Measurements from ENCODE around the gene KLHL36.

DNA sequence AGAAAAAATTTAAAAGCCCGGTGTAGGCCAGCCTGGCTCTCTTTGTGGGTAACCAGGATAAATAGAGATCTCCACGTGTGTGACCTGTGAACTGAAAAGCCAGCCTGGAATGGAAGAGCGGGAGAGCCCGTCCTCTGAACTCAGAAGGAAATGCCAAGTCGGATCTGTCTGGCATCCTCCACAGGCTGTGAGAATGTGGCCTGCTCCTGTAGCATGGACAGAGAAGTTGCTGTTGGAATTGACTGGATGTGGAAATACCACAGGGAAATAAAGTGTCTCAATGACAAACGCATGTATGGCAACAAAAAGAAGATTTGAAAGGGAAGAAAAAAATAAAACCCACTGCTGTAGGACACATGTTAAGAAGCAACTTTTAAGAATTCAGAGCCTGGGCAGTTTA, 6.7 kb downstream of the KLHL36 start:
- TF ChIP-seq, protein P1, sequence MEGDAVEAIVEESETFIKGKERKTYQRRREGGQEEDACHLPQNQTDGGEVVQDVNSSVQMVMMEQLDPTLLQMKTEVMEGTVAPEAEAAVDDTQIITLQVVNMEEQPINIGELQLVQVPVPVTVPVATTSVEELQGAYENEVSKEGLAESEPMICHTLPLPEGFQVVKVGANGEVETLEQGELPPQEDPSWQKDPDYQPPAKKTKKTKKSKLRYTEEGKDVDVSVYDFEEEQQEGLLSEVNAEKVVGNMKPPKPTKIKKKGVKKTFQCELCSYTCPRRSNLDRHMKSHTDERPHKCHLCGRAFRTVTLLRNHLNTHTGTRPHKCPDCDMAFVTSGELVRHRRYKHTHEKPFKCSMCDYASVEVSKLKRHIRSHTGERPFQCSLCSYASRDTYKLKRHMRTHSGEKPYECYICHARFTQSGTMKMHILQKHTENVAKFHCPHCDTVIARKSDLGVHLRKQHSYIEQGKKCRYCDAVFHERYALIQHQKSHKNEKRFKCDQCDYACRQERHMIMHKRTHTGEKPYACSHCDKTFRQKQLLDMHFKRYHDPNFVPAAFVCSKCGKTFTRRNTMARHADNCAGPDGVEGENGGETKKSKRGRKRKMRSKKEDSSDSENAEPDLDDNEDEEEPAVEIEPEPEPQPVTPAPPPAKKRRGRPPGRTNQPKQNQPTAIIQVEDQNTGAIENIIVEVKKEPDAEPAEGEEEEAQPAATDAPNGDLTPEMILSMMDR (IDR thresholded peaks at IDR 0.05), result no peak
- no peak for TF ChIP-seq POLR2A (IDR thresholded peaks at IDR 0.05)

Measured in vagina (tissue), 2 donors.